NT2/D1 (cell line): ENCODE results near the gene SPRY4.
"Not testable (repeated sequence)": the region's sequence is repeated elsewhere in the genome, so short reads cannot be mapped to it uniquely, and the experiment has no call there.

ENCODE experiments used
- DNase-seq: peaks from one replicate; pipeline ENCODE4 v3.0.0-alpha.2; 2011; ENCODE audit warnings: low read depth, low spot score
- H3K27me3 ChIP-seq: 2 replicates; pipeline ENCODE4 v1.6.0; 2011; ENCODE audit warnings: mild to moderate bottlenecking; ENCODE audit not compliant: insufficient read length, insufficient read depth
- H3K36me3 ChIP-seq: 2 replicates; pipeline ENCODE4 v1.6.1; 2011; ENCODE audit warnings: mild to moderate bottlenecking, low read length, mixed read lengths; ENCODE audit not compliant: insufficient read depth, insufficient read length
- H3K4me1 ChIP-seq: 2 replicates; pipeline ENCODE4 v1.5.1; 2011; ENCODE audit not compliant: insufficient read depth, insufficient read length
- H3K4me3 ChIP-seq: 2 replicates; pipeline ENCODE4 v1.5.1; 2011; ENCODE audit warnings: low read depth; ENCODE audit not compliant: insufficient read length
- H3K9ac ChIP-seq: 2 replicates; pipeline ENCODE4 v1.6.0; 2011; ENCODE audit warnings: low read depth; ENCODE audit not compliant: insufficient read length
- H3K9me3 ChIP-seq: 2 replicates; pipeline ENCODE4 v1.5.1; 2011; ENCODE audit warnings: mild to moderate bottlenecking, low read length; ENCODE audit not compliant: insufficient read depth
- SUZ12 ChIP-seq: IDR thresholded peaks from 2 replicates; pipeline ENCODE4 v1.6.1; 2011; ENCODE audit not compliant: insufficient read length, insufficient read depth; ENCODE audit errors: extremely low read depth
- YY1 ChIP-seq: IDR thresholded peaks from 2 replicates; pipeline ENCODE4 v1.6.1; 2011; ENCODE audit not compliant: insufficient read length, insufficient read depth
- ZNF274 ChIP-seq: IDR thresholded peaks from 2 replicates; pipeline ENCODE4 v1.6.1; 2011; ENCODE audit warnings: mild to moderate bottlenecking, low read depth, low read length

Gene SPRY4, protein sequence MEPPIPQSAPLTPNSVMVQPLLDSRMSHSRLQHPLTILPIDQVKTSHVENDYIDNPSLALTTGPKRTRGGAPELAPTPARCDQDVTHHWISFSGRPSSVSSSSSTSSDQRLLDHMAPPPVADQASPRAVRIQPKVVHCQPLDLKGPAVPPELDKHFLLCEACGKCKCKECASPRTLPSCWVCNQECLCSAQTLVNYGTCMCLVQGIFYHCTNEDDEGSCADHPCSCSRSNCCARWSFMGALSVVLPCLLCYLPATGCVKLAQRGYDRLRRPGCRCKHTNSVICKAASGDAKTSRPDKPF

DNA sequence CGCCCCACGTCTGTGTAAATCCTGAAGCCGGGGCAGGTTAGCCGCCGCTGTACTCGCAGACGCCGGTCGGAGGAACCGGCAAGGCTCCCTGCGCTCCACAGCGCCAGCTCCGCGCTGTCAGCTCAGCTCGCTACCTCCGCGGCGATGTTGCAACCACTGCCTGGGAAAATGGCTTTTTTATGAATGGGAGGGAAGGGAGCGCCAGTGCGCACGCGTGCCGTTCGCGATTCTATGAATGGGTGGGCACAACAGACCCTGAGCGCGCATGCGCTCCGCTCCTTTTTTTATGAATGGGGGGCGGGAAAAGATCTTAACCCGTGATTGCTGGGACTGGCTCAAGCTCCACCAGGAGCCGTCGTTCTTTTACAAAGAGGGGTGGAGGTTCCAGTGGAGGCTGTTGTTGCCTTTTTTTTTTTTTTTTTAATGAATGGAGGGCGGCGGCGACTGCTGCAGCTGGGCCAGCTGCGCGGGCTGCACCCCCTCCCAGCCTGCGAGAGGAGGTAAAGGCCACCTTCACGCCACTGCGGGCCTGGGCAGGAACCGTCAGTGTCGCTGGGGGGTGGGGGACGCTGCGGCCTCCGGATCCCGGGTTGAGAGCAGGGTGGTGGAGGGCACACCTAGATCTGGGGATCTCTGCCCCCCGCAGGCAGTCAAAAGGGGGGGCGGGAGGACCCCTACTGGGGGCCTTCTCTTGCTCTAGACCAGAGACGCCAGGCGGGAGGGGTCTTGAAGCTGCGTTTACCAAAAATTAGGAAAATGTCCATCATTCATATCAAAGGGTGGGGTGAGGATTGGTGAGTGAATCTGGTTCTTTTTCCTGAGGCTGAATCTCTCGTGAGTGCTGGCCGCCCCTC, at the start of gene SPRY4:
Gene SPRY4 (minus strand): TSS at position 151 of the 854 bp plus-strand sequence. CDS start 9,913 bp downstream, outside the sequence.
- TF ChIP-seq YY1 (no peak), SUZ12 (no peak), ZNF274 (no peak)
- Histone ChIP-seq H3K4me1 (peaks cover 8% of the 10 kb centered on the region), H3K9ac (peak within 1 kb of the TSS; percentile 86), H3K27me3 (peaks cover 5% of the 10 kb centered on the region), H3K36me3 (peaks cover 23% of the 10 kb centered on the region), H3K9me3 (no peaks in the 10 kb centered on the region), H3K4me3 (peak within 1 kb of the TSS; percentile 75)
- peak; percentile 92 for DNase-seq

DNA sequence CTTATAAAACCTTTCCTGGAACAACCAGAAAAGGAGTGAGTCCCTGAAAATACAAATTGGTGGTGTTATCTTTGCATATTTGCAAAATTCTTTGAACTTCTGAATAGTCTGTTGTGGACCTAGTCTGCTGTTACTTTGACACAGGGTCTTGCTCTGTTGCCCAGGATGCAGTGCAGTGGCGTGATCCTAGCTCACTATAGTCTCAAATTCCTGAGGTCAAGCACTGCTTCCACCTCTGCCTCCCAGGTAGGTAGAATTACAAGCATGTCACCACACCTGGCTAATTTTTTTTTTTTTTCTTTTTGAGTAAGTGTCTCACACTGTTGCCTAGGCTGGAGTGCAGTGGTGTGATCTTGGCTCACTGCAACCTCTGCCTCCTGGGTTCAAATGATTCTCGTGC, 43.7 kb upstream of the SPRY4 start:
- Histone ChIP-seq H3K36me3 (no peaks in the 10 kb centered on the region), H3K9ac (no peak overlapping the region), H3K4me1 (peaks cover 5% of the 10 kb centered on the region), H3K4me3 (no peak overlapping the region), H3K27me3 (no peaks in the 10 kb centered on the region), H3K9me3 (no peaks in the 10 kb centered on the region)
- no peak for TF ChIP-seq ZNF274
- TF ChIP-seq YY1 = no peak
- no peak for TF ChIP-seq SUZ12
- DNase-seq = no peak

DNA sequence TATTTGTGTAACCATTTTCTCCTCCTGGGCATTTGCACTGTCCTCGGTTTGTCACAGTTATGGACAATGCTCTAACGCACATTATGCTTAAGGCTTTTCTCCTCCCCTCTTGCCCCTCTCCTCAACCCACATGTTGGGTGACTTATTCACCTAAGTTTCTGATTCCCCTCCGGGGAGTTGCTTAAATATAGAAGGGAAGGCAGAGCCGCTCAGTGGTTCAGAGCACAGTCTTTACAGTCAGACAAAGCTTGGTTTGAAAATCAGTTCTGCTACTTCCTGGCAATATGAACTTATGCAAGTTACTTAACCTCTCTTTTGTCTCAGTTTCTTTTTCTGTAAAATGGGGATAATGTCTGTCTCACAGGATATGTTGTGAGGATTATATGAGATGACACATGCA, 41.2 kb upstream of the SPRY4 start:
- no peak for DNase-seq
- H3K4me1 ChIP-seq = peaks cover 7% of the 10 kb centered on the region
- H3K9me3 ChIP-seq = no peaks in the 10 kb centered on the region
- H3K36me3 ChIP-seq = no peaks in the 10 kb centered on the region
- H3K4me3 ChIP-seq = no peak overlapping the region
- H3K9ac ChIP-seq = no peak overlapping the region
- H3K27me3 ChIP-seq = no peaks in the 10 kb centered on the region
- TF ChIP-seq YY1 = no peak
- no peak for TF ChIP-seq SUZ12
- no peak for TF ChIP-seq ZNF274

DNA sequence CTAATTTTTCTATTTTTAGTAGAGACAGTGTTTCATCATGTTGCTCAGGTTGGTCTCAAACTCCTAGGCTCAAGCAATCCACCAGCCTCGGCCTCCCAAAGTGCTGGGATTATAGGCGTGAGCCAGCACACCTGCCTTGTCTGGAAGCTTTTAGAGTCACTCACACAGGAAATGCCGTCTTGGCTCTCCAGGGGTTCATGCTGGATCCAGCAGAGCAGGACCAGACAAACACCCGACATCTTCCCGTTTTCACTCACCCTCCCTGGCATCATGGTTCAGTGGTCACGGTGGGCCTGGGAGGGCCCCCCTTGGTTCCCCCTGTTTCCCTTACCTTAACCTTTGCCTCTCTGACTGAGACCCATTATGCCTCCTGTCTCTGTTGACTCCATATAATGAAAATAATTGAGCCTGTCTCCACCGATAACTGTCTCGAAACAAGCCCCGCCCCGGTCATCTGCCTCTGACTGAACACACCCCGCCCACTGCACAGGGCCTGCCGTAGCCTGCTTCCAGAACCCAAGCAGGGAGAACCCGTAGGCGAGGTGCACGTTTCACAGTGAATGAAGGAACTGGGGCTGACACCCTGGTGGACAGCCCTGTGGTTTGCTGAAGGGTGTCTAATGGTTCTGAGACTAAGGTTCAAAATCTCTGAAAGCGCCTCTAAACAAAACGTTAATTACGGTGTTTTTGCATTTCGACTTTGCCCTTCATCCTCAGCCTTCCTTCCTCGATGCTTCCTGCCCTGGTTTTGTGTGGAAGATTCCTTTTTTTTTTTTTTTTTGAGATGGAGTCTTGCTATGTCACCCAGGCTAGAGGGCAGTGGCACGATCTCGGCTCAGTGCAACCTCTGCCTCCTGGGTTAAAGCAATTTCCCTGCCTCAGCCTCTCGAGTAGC, 39.7 kb upstream of the SPRY4 start:
- peaks cover 9% of the 10 kb centered on the region for H3K27me3 ChIP-seq
- H3K9me3 ChIP-seq = no peaks in the 10 kb centered on the region
- H3K4me1 ChIP-seq = peaks cover 7% of the 10 kb centered on the region
- no peak overlapping the region for H3K9ac ChIP-seq
- H3K36me3 ChIP-seq = no peaks in the 10 kb centered on the region
- DNase-seq = no peak
- no peak overlapping the region for H3K4me3 ChIP-seq
- TF ChIP-seq SUZ12 (no peak), YY1 (no peak), ZNF274 (no peak)

DNA sequence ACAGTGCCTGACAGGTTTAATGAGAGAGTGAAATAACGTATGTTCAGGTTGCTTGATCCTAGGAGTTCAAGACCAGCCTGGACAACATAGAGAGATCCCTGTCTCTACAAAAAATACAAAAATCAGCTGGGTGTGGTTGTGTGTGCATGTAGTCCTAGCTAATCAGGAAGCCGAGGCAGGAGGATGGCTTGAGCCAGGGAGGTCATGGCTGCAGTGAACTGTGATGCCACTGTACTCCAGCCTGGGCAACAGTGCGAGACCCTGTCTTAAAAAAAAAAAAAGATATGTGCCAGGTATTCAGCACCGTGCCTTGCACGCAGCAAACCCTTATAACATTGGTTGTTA, 38.8 kb upstream of the SPRY4 start:
- H3K9me3 ChIP-seq = no peaks in the 10 kb centered on the region
- peaks cover 7% of the 10 kb centered on the region for H3K4me1 ChIP-seq
- peak overlapping the region; percentile 32 for H3K9ac ChIP-seq
- peaks cover 18% of the 10 kb centered on the region for H3K27me3 ChIP-seq
- TF ChIP-seq SUZ12 (no peak), ZNF274 (no peak), YY1 (no peak)
- no peaks in the 10 kb centered on the region for H3K36me3 ChIP-seq
- H3K4me3 ChIP-seq = no peak overlapping the region
- DNase-seq = no peak

DNA sequence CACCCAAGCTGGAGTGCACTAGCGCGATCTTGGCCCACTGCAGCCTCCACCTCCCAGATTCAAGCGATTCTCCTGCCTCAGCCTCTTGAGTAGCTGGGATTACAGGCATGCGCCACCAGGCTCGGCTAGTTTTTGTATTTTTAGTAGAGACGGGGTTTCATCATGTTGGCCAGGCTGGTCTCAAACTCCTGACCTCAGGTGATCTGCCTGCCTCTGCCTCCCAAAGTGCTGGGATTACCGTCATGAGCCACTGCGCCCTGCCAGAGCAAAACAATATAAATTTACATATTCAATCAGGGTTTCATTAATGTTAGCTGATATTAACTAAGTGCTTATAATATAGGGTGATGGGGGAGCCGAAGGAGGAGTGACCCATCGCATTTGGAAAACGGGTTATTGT, 37.4 kb upstream of the SPRY4 start:
- H3K4me1 ChIP-seq = not testable (repeated sequence)

DNA sequence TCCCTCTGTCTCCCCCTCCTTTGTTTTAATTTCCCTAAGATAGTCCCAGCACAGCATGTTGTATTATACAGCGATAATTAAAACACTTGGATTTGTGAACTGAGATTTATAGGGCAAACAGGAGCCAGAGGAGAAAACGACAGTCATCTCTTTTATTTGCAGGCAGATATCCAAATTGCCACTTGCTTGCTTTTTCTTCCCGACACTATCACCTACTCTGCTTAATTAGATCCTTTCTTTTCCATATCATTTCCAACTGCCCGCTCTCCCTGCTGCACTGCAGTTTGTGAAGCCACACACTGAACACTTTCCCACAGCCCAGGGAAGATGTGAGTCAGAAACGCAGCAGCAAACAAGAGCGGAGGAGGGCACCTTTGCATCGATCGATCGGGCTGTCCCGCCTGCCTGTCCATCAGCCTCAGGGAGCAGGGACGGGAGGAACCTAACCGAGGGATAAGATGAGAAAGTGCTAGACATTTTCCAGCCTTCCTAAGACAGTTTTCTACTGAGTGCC, 35.8 kb upstream of the SPRY4 start:
- DNase-seq = peak; percentile 39
- Histone ChIP-seq H3K9me3 (peaks cover 3% of the 10 kb centered on the region; the same call in 1 of the 2 replicates), H3K4me1 (peaks cover 7% of the 10 kb centered on the region), H3K9ac (no peak overlapping the region), H3K27me3 (peaks cover 32% of the 10 kb centered on the region), H3K36me3 (no peaks in the 10 kb centered on the region), H3K4me3 (no peak overlapping the region)
- TF ChIP-seq SUZ12 (no peak), YY1 (no peak), ZNF274 (no peak)

More for the DNA sequence above, 37.4 kb upstream of the SPRY4 start:
- not testable (repeated sequence) for H3K9me3 ChIP-seq, DNase-seq, H3K36me3 ChIP-seq, H3K4me3 ChIP-seq, H3K9ac ChIP-seq
- H3K27me3 ChIP-seq = peaks cover 32% of the 10 kb centered on the region
